GM12878 (cell line): ENCODE results near the gene ARPP21. TPM values are rescaled to one million over a fixed set of nuclear protein-coding genes. Genes with fewer than 3 reads are reported as not detected.

ENCODE experiments used
- ATAC-seq: fragments of 200-7000 bp; cut with Tn5 transposase; 3 replicates; pipeline ENCODE4 v1.9.1; 2020; ENCODE audit warnings: mild to moderate bottlenecking, moderate library complexity
- BruUV-seq: library from RNA; stranded (reverse); fragments of 400-500 nt; replicated peaks from 2 replicates; lab custom pipeline; 2021; lab: Mats Ljungman, UMichigan
- CTCF ChIA-PET: fragments of 300-600 bp; sonication (Branson Sonifier 250); formaldehyde crosslinking; extraction: SDS; loops from one replicate; lab custom pipeline; 2021; ENCODE audit warnings: inconsistent platforms; lab: Yijun Ruan, JAX
- POLR2A ChIA-PET: fragments of 350-600 bp; formaldehyde crosslinking; extraction: SDS; loops from one replicate; lab custom pipeline; 2021; ENCODE audit warnings: inconsistent platforms; lab: Charles Lee
- RAD21 ChIA-PET: fragments of 300-600 bp; sonication (Branson Sonifier 250); formaldehyde crosslinking; loops from one replicate; lab custom pipeline; 2023; ENCODE audit warnings: antibody characterized with exemption; ENCODE audit not compliant: unreplicated experiment; lab: Charles Lee
- SMC1A ChIA-PET: fragments of 300-600 bp; sonication (Branson Sonifier 250); formaldehyde crosslinking; loops from one replicate; lab custom pipeline; 2023; ENCODE audit not compliant: unreplicated experiment, uncharacterized antibody; lab: Charles Lee
- DNase-seq: peaks from one replicate; pipeline ENCODE4 v3.0.0-alpha.2; 2011; ENCODE audit warnings: low read depth, low spot score
- FAIRE-seq: peaks from 3 replicates; lab custom pipeline; 2011; peaks lifted over from hg19 to GRCh38; lab: Jason Lieb, UNC
- H2AFZ ChIP-seq: 2 replicates; pipeline ENCODE4 v1.6.0; 2011; ENCODE audit warnings: low read depth, low read length, control low read depth; ENCODE audit not compliant: control insufficient read depth
- H3K27ac ChIP-seq: 2 replicates; pipeline ENCODE4 v1.5.1; 2011; ENCODE audit warnings: control low read depth; ENCODE audit not compliant: control insufficient read depth, insufficient read depth
- H3K27me3 ChIP-seq, 2 experiments: replicated peaks in 1 of 2; 2 replicates each; pipeline versions ENCODE4 v1.6.0 to v1.6.1; 2011; ENCODE audit warnings: low read length in 1 of 2; ENCODE audit not compliant: control insufficient read depth in 2 of 2, insufficient read depth in 2 of 2
- H3K36me3 ChIP-seq, 2 experiments: 2 replicates each; pipeline ENCODE4 v1.5.1; 2011; ENCODE audit warnings: low read length in 1 of 2; ENCODE audit not compliant: control insufficient read depth in 2 of 2, insufficient read depth in 2 of 2
- H3K4me1 ChIP-seq: 2 replicates; pipeline ENCODE4 v1.6.1; 2011; ENCODE audit warnings: mild to moderate bottlenecking, low read length, moderate library complexity, mixed read lengths; ENCODE audit not compliant: control insufficient read depth, insufficient read depth
- H3K4me2 ChIP-seq: 2 replicates; pipeline ENCODE4 v1.6.0; 2011; ENCODE audit warnings: control low read depth; ENCODE audit not compliant: control insufficient read depth, insufficient read depth
- H3K4me3 ChIP-seq: fragments of 200-600 bp; sonication (generic); 2 replicates; pipeline ENCODE4 v1.5.1; 2016
- H3K79me2 ChIP-seq: 2 replicates; pipeline ENCODE4 v1.6.0; 2011; ENCODE audit warnings: low read length; ENCODE audit not compliant: control insufficient read depth, insufficient read depth
- H3K9ac ChIP-seq: 2 replicates; pipeline ENCODE4 v1.8.0; 2011; ENCODE audit warnings: low read length, control low read depth, mixed read lengths; ENCODE audit not compliant: control insufficient read depth, insufficient read depth
- H3K9me3 ChIP-seq: replicated peaks from 3 replicates; pipeline ENCODE4 v1.5.1; 2011; ENCODE audit warnings: mild to moderate bottlenecking, low read length; ENCODE audit not compliant: control insufficient read depth, insufficient read depth
- H4K20me1 ChIP-seq: 2 replicates; pipeline ENCODE4 v1.6.0; 2011; ENCODE audit not compliant: control insufficient read depth, insufficient read depth
- CREB1 ChIP-seq: IDR thresholded peaks from 2 replicates; pipeline ENCODE4 v1.6.1; 2012; ENCODE audit warnings: low read depth, mild to moderate bottlenecking, inconsistent platforms
- EED ChIP-seq: sonication (generic); IDR thresholded peaks from 2 replicates; pipeline ENCODE4 v1.6.1; 2016; ENCODE audit warnings: antibody characterized with exemption, low read depth
- EZH2 ChIP-seq: IDR thresholded peaks from 2 replicates; pipeline ENCODE4 v1.6.1; 2012; ENCODE audit warnings: low read depth, mild to moderate bottlenecking, control low read depth, inconsistent platforms, low read length, borderline replicate concordance; ENCODE audit not compliant: control insufficient read depth
- KDM1A ChIP-seq: fragments of 200-600 bp; sonication (generic); IDR thresholded peaks from 2 replicates; pipeline ENCODE4 v1.6.1; 2016; ENCODE audit warnings: borderline replicate concordance
- MTA2 ChIP-seq: fragments of 450-650 bp; IDR thresholded peaks from 2 replicates; pipeline ENCODE4 v1.6.1; 2016; ENCODE audit warnings: low read depth, mild to moderate bottlenecking, moderate library complexity
- MTA3 ChIP-seq: IDR thresholded peaks from 2 replicates; pipeline ENCODE4 v1.6.1; 2012; ENCODE audit warnings: low read length, inconsistent platforms, borderline replicate concordance
- PAX5 ChIP-seq: IDR thresholded peaks from 2 replicates; pipeline ENCODE4 v1.6.1; 2011; ENCODE audit warnings: low read depth, low read length, borderline replicate concordance
- RAD21 ChIP-seq: IDR thresholded peaks from 2 replicates; pipeline ENCODE4 v1.6.1; 2011; ENCODE audit warnings: mild to moderate bottlenecking, low read depth, low read length, moderate library complexity; ENCODE audit not compliant: insufficient read depth
- SMAD1 ChIP-seq: fragments of 450-650 bp; IDR thresholded peaks from 2 replicates; pipeline ENCODE4 v1.6.1; 2018; ENCODE audit warnings: mild to moderate bottlenecking, low read depth; ENCODE audit not compliant: partially characterized antibody
- SMAD5 ChIP-seq: IDR thresholded peaks from 2 replicates; pipeline ENCODE4 v1.6.1; 2016; ENCODE audit warnings: antibody characterized with exemption, low read depth
- ZBTB11 ChIP-seq: fragments of 450-650 bp; formaldehyde crosslinking; IDR thresholded peaks from 2 replicates; pipeline ENCODE4 v1.5.0; 2022; ENCODE audit warnings: mild to moderate bottlenecking, missing genetic modification characterization
- ZZZ3 ChIP-seq: IDR thresholded peaks from 2 replicates; pipeline ENCODE4 v1.6.1; 2011; ENCODE audit warnings: low read depth; ENCODE audit not compliant: control insufficient read depth, insufficient read length
- WGBS: methylation state at CpG from one replicate; pipeline ENCODE4 v1.1.6; 2016; ENCODE audit warnings: low lambda C conversion rate; ENCODE audit not compliant: insufficient replicate concordance, insufficient coverage; ENCODE audit errors: missing lambda C conversion rate; 5-methylcytosine and 5-hydroxymethylcytosine counted together
- in situ Hi-C: fragments of 300-500 bp; cut with MboI; formaldehyde crosslinking; loops from 9 replicates; pipeline ENCODE4 v1.14.3; 2018; ENCODE audit warnings: mixed read lengths
- intact Hi-C: fragments of 100-400 bp; cut with micrococcal nuclease; formaldehyde crosslinking; loops from one replicate; pipeline ENCODE4 v1.14.2; 2022; ENCODE audit not compliant: unreplicated experiment
- polyA plus RNA-seq, 11 experiments: library from polyadenylated mRNA; depleted of rRNA in 4 of 11; unstranded in 6 of 11; stranded (reverse) in 5 of 11; fragments of >200 nt; fragmentation: Nextera tagmentation in 4 of 11; fragmentation: Illumina TruSeq in 1 of 11; extraction: Ambion mirVana in 4 of 11; extraction: Trizol in 1 of 11; gene quantifications; 1 replicate in 1 of 11; 2 replicates in 10 of 11; pipeline versions ENCODE4 v1.2.1 to v1.2.3, GENCODE V29; 2011 to 2016; ENCODE audit warnings: inconsistent platforms in 2 of 11, missing spikeins in 2 of 11, low read depth in 1 of 11
- total RNA-seq, 4 experiments: library from RNA; depleted of rRNA in 3 of 4; stranded (reverse); fragments of >200 nt in 3 of 4; fragmentation: Illumina TruSeq in 1 of 4; extraction: Trizol in 1 of 4; gene quantifications; 2 replicates each; pipeline versions ENCODE4 v1.2.1 to v1.2.3, GENCODE V29; 2013 to 2021

The ARPP21 gene
- total and polyA plus RNA-seq, 10 of the 15 experiments (the other 5 are each of a cell fraction or from before 2014, with no cell fraction given), result not detected

GRCh38 chr3:35772381-35773015 lies 133.2 kb downstream of the ARPP21 start:
- Histone ChIP-seq H3K27me3 (no peaks in the 10 kb centered on the region), H2AFZ (no peak overlapping the region), H3K36me3 (no peaks in the 10 kb centered on the region), H3K4me1 (no peaks in the 10 kb centered on the region), H3K4me3 (no peak overlapping the region), H3K27ac (no peak overlapping the region), H4K20me1 (no peaks in the 10 kb centered on the region), H3K9me3 (no peaks in the 10 kb centered on the region), H3K9ac (no peak overlapping the region), H3K4me2 (no peak overlapping the region), H3K79me2 (no peaks in the 10 kb centered on the region)
- intact Hi-C loops, result no loop called here
- ChIA-PET CTCF (no interaction called here), SMC1A (interaction anchor here (1.2 kb wide), 1 partner anchor 136 kb away, joined by 4 read pairs; no protein-coding TSS in a partner anchor), POLR2A (no interaction called here), RAD21 (no interaction called here)
- no peak for ATAC-seq
- in situ Hi-C loops, result no loop called here
- TF ChIP-seq SMAD1 (no peak), MTA2 (no peak), EZH2 (no peak), PAX5 (no peak), KDM1A (no peak), EED (no peak), SMAD5 (no peak), ZBTB11 (CRISPR knock-in tag) (no peak), CREB1 (no peak), ZZZ3 (no peak), RAD21 (no peak), MTA3 (no peak)
- WGBS, result 12% methylated on average over 2 of the region's 2 CpGs
- no peak for DNase-seq
- no TSS peak for BruUV-seq
- FAIRE-seq, result no peak
